DMS114 treated with DMSO at 0.1 percent for 48 hours (cell line): ENCODE measurements around the gene SLC38A4.
A peak's percentile ranks its signal among the peaks of the same experiment; 100 is the strongest.
"Not testable (repeated sequence)": the region's sequence is repeated elsewhere in the genome, so short reads cannot be mapped to it uniquely, and the experiment has no call there.

Experiments
- DNase-seq: peaks from one replicate; lab custom pipeline; 2025; ENCODE audit not compliant: unreplicated experiment; lab: John Stamatoyannopoulos, UW

Gene SLC38A4

GRCh38 chr12:46779063-46779462 lies 46.7 kb downstream of the SLC38A4 start:
- no peak for DNase-seq

GRCh38 chr12:46778415-46778814 lies 47.4 kb downstream of the SLC38A4 start:
- no peak for DNase-seq

- no peak for DNase-seq
Observed at GRCh38 chr12:46777587-46777986, 48.2 kb downstream of the SLC38A4 start.

GRCh38 chr12:46775796-46776195 lies 50.0 kb downstream of the SLC38A4 start:
- DNase-seq, result no peak

GRCh38 chr12:46774322-46774633 lies 51.5 kb downstream of the SLC38A4 start:
- DNase-seq, result no peak

- DNase-seq, result no peak
Observed at GRCh38 chr12:46773586-46774321, 52.0 kb downstream of the SLC38A4 start.

- DNase-seq, result peak; percentile 13
Observed at GRCh38 chr12:46771268-46771827, 54.4 kb downstream of the SLC38A4 start.

- peak; percentile 86 for DNase-seq
Observed at GRCh38 chr12:46770501-46771183, 55.2 kb downstream of the SLC38A4 start.

GRCh38 chr12:46764005-46764404 lies 61.8 kb downstream of the SLC38A4 start:
- no peak for DNase-seq

GRCh38 chr12:46763230-46763629 lies 62.6 kb downstream of the SLC38A4 start:
- no peak for DNase-seq

GRCh38 chr12:46754550-46754949 lies 71.2 kb downstream of the SLC38A4 start:
- DNase-seq, result no peak

GRCh38 chr12:46752396-46752795 lies 73.4 kb downstream of the SLC38A4 start:
- DNase-seq, result no peak

GRCh38 chr12:46751173-46751572 lies 74.6 kb downstream of the SLC38A4 start:
- no peak for DNase-seq

- no peak for DNase-seq
Observed at GRCh38 chr12:46749322-46749721, 76.5 kb downstream of the SLC38A4 start.

GRCh38 chr12:46744283-46744682 lies 81.5 kb downstream of the SLC38A4 start:
- no peak for DNase-seq

GRCh38 chr12:46743456-46743855 lies 82.3 kb downstream of the SLC38A4 start:
- DNase-seq, result no peak

- not testable (repeated sequence) for DNase-seq
Observed at GRCh38 chr12:46742271-46742670, 83.5 kb downstream of the SLC38A4 start.

- no peak for DNase-seq
Observed at GRCh38 chr12:46725332-46725731, 100.5 kb downstream of the SLC38A4 start.

GRCh38 chr12:46723629-46724419 lies 102.0 kb downstream of the SLC38A4 start:
- DNase-seq, result no peak

GRCh38 chr12:46722394-46723185 lies 103.2 kb downstream of the SLC38A4 start:
- DNase-seq, result no peak

- DNase-seq, result no peak
Observed at GRCh38 chr12:46718495-46718894, 107.3 kb downstream of the SLC38A4 start.
